ENCODE measurements around the gene ARHGAP26.

Gene ARHGAP26

DNA sequence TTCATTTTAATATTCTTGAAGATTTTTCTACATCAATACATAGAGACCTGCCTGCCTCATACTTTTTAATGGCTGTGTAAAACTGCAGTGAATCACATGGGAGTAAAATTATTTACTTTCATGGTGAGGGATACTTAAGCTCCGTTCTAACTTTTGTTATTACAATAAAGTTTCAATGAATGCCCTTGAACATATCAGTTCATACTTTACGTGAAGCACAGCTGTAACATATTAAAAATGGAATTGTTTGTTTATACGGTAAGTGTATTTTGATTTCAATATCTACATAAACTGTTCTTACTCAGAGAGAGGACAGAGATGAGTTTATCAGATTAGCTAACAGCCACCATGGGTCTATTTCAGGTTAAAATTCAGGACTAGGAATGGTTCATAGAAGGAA, 478.2 kb downstream of the ARHGAP26 start:
- TF ChIP-seq, protein P1, sequence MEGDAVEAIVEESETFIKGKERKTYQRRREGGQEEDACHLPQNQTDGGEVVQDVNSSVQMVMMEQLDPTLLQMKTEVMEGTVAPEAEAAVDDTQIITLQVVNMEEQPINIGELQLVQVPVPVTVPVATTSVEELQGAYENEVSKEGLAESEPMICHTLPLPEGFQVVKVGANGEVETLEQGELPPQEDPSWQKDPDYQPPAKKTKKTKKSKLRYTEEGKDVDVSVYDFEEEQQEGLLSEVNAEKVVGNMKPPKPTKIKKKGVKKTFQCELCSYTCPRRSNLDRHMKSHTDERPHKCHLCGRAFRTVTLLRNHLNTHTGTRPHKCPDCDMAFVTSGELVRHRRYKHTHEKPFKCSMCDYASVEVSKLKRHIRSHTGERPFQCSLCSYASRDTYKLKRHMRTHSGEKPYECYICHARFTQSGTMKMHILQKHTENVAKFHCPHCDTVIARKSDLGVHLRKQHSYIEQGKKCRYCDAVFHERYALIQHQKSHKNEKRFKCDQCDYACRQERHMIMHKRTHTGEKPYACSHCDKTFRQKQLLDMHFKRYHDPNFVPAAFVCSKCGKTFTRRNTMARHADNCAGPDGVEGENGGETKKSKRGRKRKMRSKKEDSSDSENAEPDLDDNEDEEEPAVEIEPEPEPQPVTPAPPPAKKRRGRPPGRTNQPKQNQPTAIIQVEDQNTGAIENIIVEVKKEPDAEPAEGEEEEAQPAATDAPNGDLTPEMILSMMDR (IDR thresholded peaks at IDR 0.05): no peak

DNA sequence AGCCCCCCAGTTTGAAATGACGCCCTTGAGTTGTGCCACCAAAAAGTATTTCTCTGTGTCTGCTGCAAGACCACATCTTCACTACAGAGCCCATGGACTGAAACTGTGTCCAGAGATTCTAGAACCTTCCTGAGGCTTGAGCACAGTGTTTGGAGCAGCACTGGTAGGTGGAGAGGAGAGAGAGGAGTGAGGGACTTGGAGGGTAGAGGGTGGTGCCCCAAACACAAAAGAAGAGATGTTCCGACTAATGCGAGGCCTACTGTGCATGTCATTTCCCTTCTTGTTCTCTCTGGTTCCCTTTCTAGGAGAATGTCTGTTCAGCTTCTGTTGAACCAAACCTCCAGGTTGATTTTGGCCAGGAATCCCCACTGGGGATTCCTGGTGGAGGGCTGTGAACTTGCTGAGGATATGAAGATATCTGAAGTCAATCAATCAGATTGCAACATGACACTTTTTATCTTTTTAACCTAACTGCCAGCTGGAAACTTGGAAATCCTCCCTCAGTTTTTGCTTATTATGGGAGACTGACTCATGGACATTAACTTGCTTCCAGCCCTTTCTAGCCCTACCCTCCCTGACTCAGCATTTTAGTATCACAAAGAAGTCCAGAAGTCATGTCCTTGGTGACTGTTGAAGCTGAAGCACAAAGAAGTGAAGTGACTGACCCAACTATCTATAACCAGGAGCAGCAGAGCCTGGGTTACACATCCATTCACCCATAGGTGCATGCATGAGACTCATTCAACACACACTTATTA, 478.8 kb downstream of the ARHGAP26 start:
- TF ChIP-seq, protein P1 (IDR thresholded peaks at IDR 0.05): no peak

DNA sequence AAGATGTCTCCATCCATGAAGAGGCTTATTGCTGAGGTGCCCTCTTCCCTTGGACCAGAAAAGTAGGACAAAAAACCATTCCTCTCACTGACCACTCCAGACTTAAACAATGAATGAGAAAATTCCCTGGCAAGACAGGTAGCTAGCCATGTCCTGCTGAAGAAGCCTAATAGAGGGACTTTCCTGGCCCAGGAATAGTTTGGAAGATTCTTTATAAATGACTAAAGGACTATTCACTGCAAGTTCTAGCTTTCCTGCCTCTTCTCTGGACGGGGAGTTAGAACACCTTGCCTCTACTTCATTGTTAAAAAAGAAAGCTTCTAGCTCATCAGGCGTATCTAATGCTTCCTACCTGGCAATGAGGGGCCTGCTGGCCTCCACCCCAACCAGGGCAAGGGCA, 479.7 kb downstream of the ARHGAP26 start:
- TF ChIP-seq, protein P1 (IDR thresholded peaks at IDR 0.05): no peak

DNA sequence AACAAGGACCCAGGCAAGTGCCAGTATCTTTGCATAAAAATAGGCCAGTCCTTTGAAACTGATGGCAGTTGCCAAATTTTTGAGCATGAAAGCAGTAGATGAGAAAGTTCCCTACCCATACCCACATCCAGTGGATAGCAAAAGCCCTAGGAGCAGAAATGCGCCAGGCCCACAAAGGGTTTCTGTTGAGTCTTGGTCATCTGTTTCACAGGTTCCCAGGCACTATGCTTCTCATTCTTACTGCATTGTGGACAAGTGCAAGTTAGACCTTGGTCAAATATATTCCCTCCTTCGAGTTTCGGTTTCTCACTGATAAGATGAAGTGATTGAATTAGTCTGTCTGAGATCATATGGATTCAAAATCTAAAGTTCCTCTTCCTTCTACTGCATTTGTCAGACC, 481.0 kb downstream of the ARHGAP26 start:
- TF ChIP-seq, protein P1 (IDR thresholded peaks at IDR 0.05): no peak

DNA sequence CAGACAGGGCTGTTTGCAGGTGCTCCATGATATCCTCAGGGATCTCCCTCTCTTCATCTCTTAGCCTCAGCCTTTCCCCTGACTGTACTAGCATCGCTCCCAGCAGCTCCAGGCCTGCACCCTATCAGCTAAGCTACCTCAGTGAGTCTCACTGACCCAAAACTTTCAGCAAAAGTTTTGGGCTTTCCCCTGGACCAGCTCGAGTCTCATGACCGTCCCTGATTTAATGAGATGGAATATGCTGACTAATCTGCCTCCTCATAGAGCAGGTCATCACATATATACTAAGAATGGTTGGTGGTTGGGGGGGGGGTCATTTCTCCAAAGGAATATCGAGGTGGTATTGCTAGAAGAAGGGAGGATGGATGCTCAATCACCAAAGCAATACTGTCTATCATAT, 481.8 kb downstream of the ARHGAP26 start:
- TF ChIP-seq, protein P1 (IDR thresholded peaks at IDR 0.05): no peak

DNA sequence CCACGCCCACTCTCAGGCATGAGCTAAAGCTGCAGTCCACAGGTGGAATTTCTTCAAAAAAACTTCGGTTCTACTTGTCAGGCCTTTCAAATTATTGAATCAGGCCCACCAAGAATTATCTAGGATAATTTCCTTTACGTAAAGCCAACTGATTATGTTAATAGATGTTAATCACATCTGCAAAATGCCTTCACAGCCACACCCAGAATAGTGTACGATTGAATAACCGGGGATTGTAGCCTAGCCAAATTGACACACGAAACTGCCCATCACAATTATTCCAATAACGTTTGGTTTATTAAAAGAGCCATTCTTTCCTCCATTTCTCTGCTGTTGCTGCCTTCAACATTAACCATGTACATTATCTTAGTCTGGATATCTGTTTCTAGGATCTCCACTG, 484.6 kb downstream of the ARHGAP26 start:
- TF ChIP-seq, protein P1 (IDR thresholded peaks at IDR 0.05): no peak

DNA sequence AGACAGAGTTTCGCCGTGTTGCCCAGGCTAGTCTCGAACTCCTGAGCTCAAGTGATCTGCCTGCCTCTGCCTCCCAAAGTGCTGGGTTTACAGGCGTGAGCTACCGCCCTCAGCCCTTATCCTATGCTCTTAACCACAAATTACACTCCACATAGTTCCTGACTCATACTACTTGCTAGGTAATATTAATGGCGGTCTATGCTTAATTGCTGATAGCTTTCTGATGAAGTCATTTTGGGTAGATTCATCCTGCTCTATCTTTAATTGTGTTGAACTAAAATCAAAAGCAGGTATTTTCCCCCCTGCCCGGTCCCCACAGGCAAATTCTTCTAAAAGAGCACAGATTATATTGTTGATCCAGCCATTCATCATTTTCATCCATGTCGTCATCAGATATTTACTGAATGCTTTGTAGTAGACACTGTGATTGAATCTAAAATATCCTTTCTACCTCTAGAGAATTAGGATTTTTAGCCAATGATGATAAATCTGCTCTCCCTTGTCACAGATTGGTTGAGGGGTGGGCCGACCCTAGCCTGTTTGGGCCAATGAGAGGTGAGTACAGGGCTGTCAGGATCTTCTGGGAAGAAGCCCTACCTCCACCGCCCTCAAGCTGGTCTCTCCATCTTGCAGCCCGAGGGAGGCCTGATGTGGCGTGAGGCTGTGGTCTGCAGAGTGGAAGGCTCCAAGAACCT, 488.5 kb downstream of the ARHGAP26 start:
- TF ChIP-seq, protein P1 (IDR thresholded peaks at IDR 0.05): no peak
